ENCODE measurements around the gene TEX2.
"Not testable (repeated sequence)": the region's sequence is repeated elsewhere in the genome, so short reads cannot be mapped to it uniquely, and the experiment has no call there.

TEX2 gene

DNA sequence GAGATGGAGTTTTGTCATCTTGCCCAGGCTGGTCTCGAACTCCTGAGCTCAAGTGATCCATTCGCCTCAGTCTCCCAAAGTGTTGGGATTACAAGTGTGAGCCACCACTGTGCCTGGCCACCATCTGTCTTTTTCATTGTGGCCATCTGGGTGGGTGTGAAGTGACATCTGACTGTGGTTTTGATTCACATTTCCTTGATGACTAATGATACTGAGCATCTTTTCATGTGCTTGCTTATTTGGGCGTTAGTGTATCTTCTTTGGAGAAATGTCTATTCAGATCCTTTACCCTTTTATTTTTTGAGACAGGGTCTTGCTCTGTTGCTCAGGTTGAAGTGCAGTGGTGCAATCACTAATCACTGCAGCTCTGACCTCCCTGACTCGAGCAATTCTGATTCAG, 79.2 kb downstream of the TEX2 start:
- DNase-seq (ENCODE audit: low spot score) = no peak

DNA sequence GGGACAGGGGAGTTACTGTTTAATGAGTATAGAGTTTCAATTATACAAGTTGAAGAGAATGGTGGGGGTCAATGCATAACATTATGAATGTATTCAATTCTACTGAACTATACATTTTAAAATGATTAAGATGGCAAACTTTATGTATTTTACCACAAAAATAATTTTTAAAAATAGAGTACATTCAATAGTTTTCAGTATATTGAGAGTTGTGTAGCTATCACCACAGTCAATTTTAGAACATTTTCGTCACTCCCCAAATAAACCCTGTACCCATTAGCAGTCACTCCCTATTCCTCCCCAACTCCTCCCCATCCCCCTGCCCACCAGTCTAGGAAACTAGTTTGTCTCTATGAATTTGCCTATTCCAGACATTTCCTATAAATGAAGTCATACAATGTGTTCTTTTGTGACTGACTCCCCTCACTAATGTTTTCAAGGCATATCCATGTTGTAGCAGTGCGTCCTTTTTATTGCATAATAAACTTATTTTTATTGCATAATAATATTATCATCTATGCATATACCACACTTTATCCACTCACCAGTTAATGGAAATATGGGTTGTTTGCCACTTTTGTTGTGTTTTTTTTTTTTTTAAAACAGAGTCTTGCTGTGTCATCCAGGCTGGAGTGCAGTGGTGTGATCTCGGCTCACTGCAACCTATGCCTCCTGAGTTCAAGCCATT, 80.6 kb downstream of the TEX2 start:
- no peak for DNase-seq (ENCODE audit: low spot score)

DNA sequence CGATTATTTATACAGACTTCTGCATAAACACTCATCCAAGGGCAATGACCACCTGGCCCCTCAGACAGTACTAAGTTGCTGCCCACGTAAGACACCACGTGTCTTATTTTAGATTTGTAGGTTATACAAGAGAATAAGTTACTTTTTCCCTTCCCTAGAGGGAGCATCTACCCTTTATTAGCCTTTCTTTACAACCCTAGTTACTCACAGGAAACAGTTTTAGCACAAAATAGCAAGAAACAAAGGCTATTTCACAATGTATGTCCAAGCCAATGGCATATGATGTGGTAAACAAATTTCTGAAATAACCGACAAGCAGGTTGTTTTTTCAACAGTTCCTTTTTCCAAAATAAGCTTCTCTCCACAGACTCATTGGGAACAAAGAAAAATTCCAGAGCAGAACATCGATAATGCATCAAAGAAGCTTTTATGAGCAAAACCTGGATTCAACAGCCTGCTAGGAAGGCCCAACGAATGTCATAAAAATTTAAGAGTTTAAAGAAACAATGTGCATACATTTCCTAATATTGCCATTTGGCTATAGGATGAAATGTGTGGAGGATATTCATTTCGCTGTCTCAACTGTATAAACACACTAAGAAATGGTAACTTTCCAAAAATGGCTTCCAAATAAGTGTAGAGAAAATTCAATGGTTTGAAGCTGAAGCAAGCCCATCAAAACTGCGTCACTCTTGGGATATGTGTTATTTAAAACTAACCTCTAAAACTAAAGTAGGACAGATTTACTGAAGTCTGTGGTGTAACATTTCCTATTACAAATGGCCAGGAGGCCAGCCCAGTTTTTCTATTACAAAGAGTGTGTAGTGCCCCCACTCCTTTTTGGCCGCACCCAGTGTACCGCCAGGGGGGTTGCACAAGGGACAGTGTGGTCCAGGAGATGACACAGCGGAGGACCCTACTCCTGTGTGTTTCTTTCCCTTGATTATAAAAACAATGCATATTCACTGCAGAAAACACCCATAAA, 82.7 kb downstream of the TEX2 start:
- no peak for DNase-seq (ENCODE audit: low spot score)

DNA sequence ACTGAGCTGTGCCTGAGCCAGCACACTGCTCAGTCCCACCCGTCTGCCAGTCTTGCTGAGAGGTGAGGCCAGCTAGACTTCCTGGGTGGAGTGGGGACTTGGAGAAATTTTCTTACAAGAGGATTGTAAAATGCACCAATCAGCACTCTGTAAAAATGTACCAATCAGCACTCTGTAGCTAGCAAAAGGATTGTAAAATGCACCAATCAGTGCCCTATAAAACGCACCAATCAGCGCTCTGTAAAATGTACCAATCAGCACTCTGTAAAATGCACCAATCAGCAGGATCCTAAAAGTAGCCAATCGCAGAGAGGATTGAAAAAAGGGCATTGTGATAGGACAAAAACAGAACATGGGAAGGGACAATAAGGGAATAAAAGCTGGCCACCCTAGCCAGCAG, 84.0 kb downstream of the TEX2 start:
- DNase-seq (ENCODE audit: low spot score) = not testable (repeated sequence)

DNA sequence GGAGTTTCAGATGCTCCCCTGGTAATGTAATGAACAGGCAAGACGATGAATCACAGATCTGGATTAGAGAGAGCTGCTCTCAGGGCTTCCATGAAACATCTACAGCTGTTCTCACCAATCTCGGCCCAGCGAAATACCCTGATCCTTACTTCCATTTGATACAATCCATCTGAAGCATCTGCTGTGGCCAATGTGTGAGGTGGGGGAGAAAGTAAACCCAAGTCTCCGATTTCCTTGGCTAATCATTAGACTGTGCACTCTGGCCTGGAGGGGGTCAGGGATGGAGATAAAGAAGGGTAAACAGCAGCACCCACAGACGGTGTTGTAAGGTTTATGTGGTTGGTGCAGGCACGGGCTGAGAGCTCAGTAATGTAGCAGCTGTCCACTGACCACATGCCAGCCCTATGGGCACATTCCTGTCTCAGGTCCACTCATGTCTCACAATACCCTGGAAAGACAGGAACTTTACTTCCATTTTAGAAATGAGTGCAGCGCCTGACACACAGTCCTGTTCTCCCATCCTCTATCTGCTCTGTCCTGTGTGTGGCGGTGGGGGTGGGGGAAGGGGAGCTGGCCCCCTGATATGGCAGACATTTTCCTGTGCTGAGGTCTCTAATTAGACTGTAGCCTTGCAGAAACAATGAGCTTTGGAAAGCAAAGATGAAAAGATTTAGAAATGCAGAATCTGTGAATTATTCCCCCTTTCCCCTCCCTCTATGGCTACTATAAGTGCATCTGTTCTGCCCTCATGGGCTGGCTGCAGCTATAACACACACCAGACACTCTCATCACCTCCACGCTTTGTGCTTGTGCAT, 84.8 kb downstream of the TEX2 start:
- peak; percentile 39 for DNase-seq (ENCODE audit: low spot score)

DNA sequence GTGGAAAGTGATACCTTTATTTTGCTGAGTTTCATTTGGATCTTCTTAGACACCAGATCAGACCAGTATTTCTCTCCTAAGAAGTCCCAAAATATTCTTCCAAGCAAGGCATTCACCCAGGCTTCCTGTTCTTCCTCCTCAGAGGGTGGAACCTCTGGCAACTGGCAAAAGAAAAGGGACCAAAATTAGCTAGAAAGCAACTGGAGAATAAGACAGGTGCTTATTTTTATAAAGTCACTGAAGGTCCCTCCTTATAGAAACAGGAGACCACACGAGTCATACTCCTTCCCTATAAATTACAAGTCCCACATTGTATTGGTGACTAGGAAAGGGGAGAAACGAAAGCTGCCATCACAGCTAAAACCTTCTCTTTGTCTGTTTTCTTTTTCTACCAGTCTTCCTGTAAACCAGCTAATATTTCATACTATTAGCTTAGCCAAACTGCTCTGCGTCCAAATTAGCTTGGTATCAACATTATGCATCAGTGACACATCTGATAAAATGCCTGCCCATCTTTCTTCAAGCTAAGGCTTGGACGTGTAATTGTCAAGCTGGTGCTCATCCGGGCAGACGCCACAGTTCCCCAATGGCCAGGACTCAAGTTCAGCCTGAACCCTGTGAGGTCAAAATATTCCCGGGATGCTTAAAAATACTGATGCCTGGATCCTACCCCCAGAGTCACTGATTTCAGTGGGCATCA, 85.6 kb downstream of the TEX2 start:
- no peak for DNase-seq (ENCODE audit: low spot score)

DNA sequence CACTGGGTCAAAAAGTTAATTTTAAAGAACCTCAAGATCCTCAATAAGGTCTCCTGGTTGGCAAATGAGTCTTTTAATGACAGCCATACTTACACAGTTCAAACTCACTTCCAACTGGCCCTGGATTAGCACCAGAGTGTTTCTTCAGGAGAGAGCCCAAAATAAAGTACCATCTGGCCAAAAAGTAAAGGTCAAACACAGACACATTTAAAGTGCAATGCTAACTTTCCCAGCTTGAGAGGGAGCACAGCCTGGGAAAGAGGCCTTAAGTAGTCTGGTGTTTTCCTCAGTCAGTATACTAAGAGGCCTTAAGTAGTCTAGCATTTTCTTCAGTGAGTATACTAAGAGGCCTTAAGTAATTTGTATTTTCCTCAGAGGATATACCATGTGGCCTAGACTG, 86.5 kb downstream of the TEX2 start:
- DNase-seq (ENCODE audit: low spot score) = no peak

DNA sequence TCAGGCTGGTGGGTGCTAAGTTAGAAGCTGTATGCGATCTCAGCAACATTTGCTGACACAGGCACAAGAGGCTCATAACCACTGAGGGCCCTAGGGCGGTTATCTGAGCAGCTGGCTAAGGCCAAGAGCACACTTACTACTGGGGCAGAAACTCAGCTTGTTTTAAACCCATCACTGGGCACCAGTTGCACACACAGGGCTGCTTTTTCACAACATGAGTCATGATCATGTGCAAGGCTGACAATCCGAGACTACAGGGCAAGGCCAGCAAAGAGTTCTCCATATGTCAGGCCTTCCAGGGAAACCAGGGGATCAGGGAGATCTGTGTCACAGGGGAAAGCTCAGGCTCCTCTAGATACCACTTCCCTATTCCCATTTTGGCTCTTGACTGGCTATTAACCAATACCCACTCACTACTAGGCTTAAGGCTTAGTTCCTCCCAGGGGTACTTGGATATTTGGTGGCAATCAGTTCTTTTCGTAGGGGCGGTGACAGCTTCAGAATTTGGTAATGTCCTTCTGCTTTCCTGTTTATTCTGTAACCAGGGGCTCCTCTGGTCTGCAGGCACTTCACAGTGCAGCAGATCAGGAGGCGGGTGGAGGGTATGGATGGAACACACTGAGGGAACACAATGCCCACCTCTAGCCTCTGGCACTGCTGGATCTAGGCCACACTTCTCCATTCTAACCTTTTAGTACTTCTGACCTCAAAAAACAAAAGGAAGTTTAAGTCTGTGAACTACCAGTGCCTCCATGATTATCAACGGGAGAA, 88.2 kb downstream of the TEX2 start:
- DNase-seq (ENCODE audit: low spot score) = no peak

DNA sequence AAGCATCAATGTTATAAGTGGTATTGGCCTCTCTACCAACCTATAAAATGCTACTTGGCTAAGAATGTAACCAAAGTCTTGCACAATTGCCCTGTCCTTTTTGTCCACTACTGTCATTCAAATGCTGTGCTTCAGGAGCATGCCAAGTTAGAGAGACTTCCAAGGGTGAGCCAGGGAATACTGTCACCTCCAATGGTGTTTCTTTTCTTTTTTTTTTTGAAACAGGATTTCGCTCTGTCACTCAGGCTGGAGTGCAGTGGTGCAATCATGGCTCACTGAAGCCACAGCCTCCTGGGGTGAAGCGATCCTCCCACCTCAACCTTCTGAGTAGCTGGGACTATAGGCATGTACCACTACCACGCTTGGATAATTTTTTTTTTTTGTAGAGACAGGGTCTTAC, 89.4 kb downstream of the TEX2 start:
- DNase-seq (ENCODE audit: low spot score) = no peak

DNA sequence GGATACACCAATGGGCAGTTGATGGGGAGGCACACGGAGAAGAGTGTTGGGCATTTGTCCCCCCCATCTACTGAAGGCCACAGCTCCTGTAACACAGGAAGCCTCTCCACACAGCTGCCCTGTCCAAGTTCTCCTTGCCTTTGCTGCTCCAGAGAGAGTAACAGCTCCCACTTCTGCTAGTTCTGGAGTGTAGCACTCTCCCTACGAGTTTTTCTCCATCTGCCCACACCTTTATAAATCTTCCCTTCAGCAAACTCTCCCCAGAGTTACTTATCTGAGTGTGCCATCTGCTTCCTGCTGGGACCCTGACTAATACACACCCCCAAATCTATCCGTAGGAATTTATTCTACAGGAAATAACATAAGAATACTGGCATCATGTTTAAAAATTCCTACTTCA, 90.5 kb downstream of the TEX2 start:
- DNase-seq (ENCODE audit: low spot score) = no peak

DNA sequence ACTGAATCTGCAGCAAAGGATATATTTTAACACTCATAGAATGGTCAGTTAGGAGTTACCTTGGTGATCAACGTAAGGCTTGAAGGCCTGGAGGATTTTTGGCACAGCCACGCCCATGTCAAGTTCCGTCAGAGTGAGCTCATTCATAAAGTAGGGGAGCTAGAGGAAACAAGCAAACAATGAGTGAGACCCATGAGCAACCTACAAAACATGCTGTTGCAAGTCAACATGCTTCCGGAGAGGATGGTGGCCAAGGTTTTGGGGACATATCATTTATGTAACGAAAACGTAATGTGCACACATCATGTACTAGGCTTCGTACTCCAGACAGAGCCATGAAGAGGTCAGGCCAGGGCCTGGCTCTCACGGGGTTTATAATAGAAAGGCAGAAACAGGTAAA, 92.0 kb downstream of the TEX2 start:
- DNase-seq (ENCODE audit: low spot score) = no peak

DNA sequence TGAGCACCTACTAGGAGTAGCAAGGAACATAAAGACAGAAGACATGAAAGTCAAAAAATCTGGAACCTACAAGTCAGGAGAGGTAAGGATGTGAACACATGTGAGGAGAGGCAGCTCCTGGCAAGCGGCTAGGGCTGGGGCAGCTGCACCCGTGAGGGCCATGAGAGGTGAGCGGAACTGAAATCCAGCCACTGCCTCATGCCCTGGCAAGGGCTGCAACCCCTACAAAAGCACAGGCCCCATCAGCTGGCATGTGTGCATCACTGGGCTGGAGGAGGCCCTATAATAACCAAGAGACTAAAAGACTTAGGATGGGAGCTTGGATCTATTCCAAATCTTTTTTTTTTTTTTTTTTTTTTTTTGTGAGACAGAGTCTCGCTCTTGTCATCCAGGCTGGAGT, 92.8 kb downstream of the TEX2 start:
- no peak for DNase-seq (ENCODE audit: low spot score)

DNA sequence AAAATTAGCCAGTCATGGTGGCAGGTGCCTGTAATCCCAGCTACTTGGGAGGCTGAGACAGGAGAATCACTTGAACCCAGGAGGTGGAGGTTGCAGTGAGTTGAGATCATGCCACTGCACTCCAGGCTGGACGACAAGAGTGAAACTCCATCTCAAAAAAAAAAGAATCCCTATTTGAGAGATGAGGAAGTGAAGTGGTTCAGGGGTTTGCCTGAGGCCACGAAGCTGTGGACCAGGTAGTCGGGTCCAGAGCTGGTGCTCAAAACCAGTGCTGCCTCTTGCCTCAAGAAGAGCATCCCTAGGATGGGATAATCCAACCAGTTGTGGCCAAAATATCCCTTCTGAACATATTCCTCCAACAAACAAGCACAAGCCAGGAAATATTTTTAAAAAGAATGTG, 95.4 kb downstream of the TEX2 start:
- DNase-seq (ENCODE audit: low spot score) = not testable (repeated sequence)

DNA sequence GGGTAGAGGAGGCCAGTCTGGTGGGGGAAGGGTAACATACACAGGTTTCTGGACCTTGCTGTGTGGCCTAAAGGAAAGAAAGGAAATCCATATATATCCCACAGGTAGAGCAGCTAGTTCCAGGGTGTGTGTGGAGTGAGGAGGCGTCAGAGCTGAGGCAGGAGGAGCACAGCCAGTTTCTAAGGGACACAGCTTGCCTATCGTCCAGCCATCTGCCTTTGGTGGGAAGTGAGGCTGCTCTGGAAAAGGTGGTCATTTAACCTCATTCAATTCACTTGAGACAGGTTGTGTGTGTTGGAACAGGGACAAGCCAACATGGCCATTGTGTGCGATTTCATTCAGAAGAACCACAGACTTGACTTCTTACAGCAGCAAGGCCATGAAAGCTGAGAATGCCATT, 96.2 kb downstream of the TEX2 start:
- DNase-seq (ENCODE audit: low spot score) = no peak

DNA sequence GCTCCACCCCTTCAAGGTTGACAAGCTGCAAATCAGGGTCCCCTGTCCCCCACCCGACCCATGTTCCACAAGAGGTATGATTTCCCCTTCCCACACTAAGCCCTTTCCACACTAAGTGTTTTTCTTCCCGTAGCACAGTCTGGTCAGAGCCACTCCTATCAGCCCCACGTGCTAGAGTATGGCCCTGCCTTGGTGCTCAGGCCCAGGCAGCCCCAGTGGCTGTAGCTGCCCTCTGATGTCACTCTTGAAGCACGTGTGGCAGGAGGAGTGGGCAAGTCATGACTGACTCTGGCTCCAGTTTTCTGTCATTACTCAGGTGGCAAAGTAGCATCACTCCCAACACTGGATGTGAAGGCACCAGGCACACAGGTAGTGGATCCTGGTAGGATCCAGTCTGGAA, 97.7 kb downstream of the TEX2 start:
- DNase-seq (ENCODE audit: low spot score) = no peak

DNA sequence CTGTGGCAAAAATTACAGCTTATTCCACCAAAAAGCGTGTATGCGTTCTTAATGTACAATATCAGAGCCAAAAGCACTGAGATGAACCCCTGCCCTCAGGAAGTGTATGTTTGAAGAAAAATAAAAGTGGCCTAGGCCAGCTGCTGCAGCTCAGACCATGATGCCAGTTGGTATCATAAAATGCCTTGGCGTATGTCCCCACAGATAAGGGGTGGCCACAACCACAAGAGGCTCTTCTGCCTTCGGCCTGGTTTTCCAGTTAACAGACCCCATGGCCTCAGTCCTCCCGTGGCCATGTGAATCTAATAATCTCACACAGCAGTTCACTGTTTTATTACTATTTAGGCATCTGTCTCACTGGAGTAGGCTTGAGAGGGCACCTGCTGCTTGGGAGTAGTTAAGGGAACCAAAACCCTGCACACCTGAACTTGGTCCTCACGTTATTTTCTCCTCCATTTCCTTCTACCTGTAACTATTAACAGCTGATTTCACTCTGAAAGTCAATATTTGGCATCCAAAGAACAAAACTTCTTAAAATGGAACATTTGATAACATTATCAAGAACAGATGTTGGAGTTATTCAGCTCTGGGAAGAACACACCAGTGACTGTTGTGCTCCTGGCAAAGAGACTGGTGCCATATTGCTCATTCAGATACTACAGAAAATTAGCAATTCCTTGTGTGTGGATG, 98.3 kb downstream of the TEX2 start:
- DNase-seq (ENCODE audit: low spot score) = no peak

DNA sequence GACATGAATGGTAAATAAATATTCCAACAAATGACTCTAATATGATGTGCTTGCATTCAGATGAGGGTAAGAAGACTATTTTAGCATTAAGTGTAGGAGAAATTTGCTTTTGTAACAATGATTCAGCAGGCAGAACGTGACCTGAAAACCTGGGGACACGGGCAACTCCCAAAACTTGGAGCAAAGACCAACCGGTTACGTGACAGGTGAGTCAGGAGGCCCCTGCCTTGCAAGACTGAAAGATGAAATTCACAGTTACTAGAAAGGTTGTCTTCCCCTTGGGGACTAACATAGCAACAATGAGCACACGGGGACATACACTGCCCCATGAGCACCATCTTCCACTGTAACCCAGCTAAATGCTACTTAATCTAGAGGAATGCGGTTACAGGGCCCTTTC, 99.6 kb downstream of the TEX2 start:
- DNase-seq (ENCODE audit: low spot score) = no peak

DNA sequence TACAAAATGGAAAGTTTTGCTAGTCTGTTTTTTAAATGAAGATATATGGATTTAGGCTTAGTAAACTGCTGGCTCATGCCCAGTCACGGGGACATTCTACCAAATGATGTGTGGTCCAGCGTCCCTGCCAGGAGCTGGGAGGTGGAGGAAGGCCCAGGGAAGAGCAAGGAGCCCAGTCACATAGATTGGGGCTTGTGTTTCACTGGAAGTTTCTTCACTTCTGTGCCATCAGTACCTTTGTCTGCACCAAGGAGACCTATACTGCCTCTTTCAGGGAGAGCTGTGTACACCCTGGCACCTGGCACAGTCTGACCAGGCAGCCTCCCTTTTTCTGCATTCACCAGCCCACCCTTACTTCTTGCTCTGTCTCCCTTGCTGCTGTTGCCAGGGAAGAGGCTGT, 100.5 kb downstream of the TEX2 start:
- DNase-seq (ENCODE audit: low spot score) = no peak

DNA sequence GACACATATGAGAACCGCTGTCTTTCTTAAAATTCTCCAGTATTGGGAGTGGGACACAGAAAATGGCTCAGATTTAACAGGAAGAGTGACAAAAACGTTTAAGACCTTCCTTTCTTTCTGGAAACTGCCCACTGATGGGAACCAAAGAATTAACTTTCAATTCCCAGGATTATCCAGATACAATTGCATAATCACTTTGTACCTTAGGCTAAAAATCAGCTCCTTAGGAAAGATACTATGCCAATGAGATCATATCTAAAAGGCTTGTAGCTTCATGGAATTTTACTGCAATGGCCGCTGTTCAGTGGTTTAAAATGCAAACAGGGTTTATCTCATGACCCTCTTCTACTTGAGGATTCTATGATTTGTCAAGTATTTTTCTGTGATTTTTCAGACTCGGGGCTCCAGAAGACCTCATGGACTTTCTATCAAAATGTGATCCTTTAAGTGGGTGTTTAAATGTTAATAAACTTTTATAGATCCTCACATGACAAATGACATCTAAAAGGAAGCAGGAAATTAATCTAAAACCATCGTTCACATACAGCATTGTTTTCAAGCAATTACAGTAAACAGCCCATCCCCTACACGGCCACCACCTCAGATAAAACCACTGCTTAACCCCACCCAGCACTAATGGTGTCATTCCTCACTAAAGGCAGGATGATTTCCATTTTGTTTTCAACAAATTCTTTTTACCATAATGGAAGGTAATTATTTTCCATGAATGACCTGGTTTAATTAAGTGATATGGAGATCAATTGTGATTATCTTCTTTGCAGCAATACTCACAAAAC, 101.5 kb downstream of the TEX2 start:
- DNase-seq (ENCODE audit: low spot score) = no peak

DNA sequence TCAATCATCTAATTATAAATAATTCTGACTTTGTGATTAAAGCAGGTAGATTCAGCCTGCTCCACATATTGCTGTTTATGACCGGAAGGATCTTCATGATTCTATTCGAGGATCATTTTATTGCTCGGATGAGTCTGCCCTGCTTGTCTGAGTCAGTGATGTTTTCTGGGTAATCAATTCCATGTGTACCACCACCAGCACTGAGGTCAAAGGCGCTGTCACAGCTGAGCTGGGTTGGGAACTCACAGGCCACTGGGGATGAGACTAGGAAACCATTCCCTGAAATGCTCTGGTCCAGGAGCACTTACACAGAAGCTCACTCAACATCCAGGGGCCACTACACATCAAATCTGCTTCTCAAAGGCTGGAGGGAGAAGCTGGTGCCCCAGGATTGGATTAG, 102.7 kb downstream of the TEX2 start:
- no peak for DNase-seq (ENCODE audit: low spot score)
